PC-3 (cell line): ENCODE results near the gene AGAP1. TPM values are rescaled to one million over a fixed set of nuclear protein-coding genes. Genes with fewer than 3 reads are reported as not detected.

ENCODE experiments used
- ATAC-seq: fragments of 200-7000 bp; cut with Tn5 transposase; 2 replicates; pipeline ENCODE4 v1.9.1; 2020; ENCODE audit warnings: mild to moderate bottlenecking, moderate library complexity
- BruUV-seq: library from RNA; stranded (reverse); fragments of 400-500 nt; replicated peaks from 2 replicates; lab custom pipeline; 2021; lab: Mats Ljungman, UMichigan
- CTCF ChIA-PET: fragments of 300-600 bp; sonication (Branson Sonifier 250); formaldehyde crosslinking; loops from one replicate; lab custom pipeline; 2022; ENCODE audit warnings: antibody characterized with exemption; lab: Charles Lee
- POLR2A ChIA-PET: fragments of 300-600 bp; sonication (Branson Sonifier 250); formaldehyde crosslinking; loops from one replicate; lab custom pipeline; 2022; ENCODE audit warnings: antibody characterized with exemption; ENCODE audit not compliant: unreplicated experiment; lab: Charles Lee
- DNase-seq: peaks from one replicate; pipeline ENCODE4 v3.0.0-alpha.2; 2015
- H2AFZ ChIP-seq: fragments of 300-600 bp; sonication (generic); 2 replicates; pipeline ENCODE4 v1.6.0; 2016; ENCODE audit warnings: antibody characterized with exemption, low read length
- H3F3A ChIP-seq: fragments of 300-600 bp; sonication (generic); one replicate; pipeline ENCODE4 v1.6.0; 2017; ENCODE audit warnings: antibody characterized with exemption, low read length, control low read depth, mild to moderate bottlenecking; ENCODE audit not compliant: unreplicated experiment
- H3K27ac ChIP-seq: fragments of 300-600 bp; sonication (generic); 2 replicates; pipeline ENCODE4 v1.5.1; 2016; ENCODE audit warnings: mild to moderate bottlenecking, low read length
- H3K27me3 ChIP-seq: fragments of 300-600 bp; sonication (generic); 2 replicates; pipeline ENCODE4 v1.6.1; 2016; ENCODE audit warnings: low read length, mixed read lengths
- H3K36me3 ChIP-seq: fragments of 300-600 bp; sonication (generic); 2 replicates; pipeline ENCODE4 v1.6.1; 2016; ENCODE audit warnings: low read depth, mixed run types, low read length, mixed read lengths
- H3K4me1 ChIP-seq: fragments of 300-600 bp; sonication (generic); 2 replicates; pipeline ENCODE4 v1.5.1; 2016; ENCODE audit warnings: low read length; ENCODE audit not compliant: insufficient read depth
- H3K4me2 ChIP-seq: fragments of 300-600 bp; sonication (generic); 2 replicates; pipeline ENCODE4 v1.6.0; 2016; ENCODE audit warnings: low read length
- H3K4me3 ChIP-seq: fragments of 300-600 bp; sonication (generic); 2 replicates; pipeline ENCODE4 v1.5.1; 2016; ENCODE audit warnings: mild to moderate bottlenecking, low read length, mixed read lengths
- H3K79me2 ChIP-seq: fragments of 300-600 bp; sonication (generic); 2 replicates; pipeline ENCODE4 v1.6.1; 2017; ENCODE audit warnings: low read length, mixed read lengths
- H3K9ac ChIP-seq: fragments of 300-600 bp; sonication (generic); 2 replicates; pipeline ENCODE4 v1.6.0; 2016; ENCODE audit warnings: mild to moderate bottlenecking, low read length
- H3K9me2 ChIP-seq: fragments of 300-600 bp; sonication (generic); replicated peaks from 2 replicates; pipeline ENCODE4 v1.6.1; 2016; ENCODE audit warnings: mixed run types, low read length, mixed read lengths
- H3K9me3 ChIP-seq: fragments of 300-600 bp; sonication (generic); 2 replicates; pipeline ENCODE4 v1.6.1; 2016; ENCODE audit warnings: low read length, mixed read lengths
- H4K20me1 ChIP-seq: fragments of 300-600 bp; sonication (generic); 2 replicates; pipeline ENCODE4 v1.6.1; 2016; ENCODE audit warnings: low read length, mixed read lengths
- EZH2 ChIP-seq: fragments of 300-600 bp; sonication (generic); IDR thresholded peaks from one replicate; pipeline ENCODE4 v1.6.1; 2017; ENCODE audit warnings: antibody characterized with exemption, mild to moderate bottlenecking, low read length; ENCODE audit not compliant: unreplicated experiment
- EZH2phosphoT487 ChIP-seq: fragments of 300-600 bp; sonication (generic); IDR thresholded peaks from 2 replicates; pipeline ENCODE4 v1.6.1; 2018; ENCODE audit warnings: mild to moderate bottlenecking, antibody characterized with exemption, low read length, borderline replicate concordance
- intact Hi-C: fragments of 100-400 bp; cut with micrococcal nuclease; formaldehyde crosslinking; loops from 2 replicates; pipeline ENCODE4 v1.9.0; 2023
- total RNA-seq: library from RNA; depleted of rRNA; stranded (reverse); fragments of >200 nt; gene quantifications from 2 replicates; pipeline ENCODE4 v1.2.3, GENCODE V29; 2014
- TF ChIP-seq, protein P1 (sequence below): fragments of 300-600 bp; sonication (generic); conservative IDR thresholded peaks from 2 replicates; pipeline ENCODE4 v1.5.1; 2017; ENCODE audit warnings: antibody characterized with exemption, low read depth, mild to moderate bottlenecking, low read length

AGAP1 gene
- total RNA-seq, 1 experiment from 2014 or later, result 31.0 TPM

DNA sequence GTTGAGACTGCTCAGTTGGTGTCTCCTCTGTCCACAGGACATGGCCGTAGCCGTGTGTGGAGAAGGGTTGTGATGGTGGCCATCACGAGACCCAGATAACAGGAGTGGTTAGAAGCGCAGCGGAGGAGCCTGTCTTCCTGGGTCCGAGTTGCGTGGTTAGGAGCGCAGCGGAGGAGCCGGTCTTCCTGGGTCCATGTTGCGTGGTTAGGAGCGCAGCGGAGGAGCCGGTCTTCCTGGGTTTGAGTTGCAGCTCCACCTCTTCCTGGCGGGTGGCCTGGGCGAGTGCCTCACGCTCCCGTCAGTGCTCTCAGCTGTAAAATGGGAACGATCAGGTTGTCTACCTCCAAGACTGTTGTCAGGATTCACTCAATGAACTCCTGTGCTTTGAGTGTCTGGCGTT is 498.2 kb downstream of the AGAP1 start:
- no peak overlapping the region for H2AFZ ChIP-seq
- H3K9me2 ChIP-seq, result no peaks in the 10 kb centered on the region
- H4K20me1 ChIP-seq, result no peaks in the 10 kb centered on the region
- H3K27ac ChIP-seq, result no peak overlapping the region
- DNase-seq (no peak), ATAC-seq (no peak)
- no peaks in the 10 kb centered on the region for H3K27me3 ChIP-seq
- H3K9me3 ChIP-seq, result no peaks in the 10 kb centered on the region
- ChIA-PET POLR2A (no interaction called here), CTCF (no interaction called here)
- TF ChIP-seq EZH2phosphoT487, result no peak
- TF ChIP-seq, protein P1, sequence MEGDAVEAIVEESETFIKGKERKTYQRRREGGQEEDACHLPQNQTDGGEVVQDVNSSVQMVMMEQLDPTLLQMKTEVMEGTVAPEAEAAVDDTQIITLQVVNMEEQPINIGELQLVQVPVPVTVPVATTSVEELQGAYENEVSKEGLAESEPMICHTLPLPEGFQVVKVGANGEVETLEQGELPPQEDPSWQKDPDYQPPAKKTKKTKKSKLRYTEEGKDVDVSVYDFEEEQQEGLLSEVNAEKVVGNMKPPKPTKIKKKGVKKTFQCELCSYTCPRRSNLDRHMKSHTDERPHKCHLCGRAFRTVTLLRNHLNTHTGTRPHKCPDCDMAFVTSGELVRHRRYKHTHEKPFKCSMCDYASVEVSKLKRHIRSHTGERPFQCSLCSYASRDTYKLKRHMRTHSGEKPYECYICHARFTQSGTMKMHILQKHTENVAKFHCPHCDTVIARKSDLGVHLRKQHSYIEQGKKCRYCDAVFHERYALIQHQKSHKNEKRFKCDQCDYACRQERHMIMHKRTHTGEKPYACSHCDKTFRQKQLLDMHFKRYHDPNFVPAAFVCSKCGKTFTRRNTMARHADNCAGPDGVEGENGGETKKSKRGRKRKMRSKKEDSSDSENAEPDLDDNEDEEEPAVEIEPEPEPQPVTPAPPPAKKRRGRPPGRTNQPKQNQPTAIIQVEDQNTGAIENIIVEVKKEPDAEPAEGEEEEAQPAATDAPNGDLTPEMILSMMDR, result no peak
- intact Hi-C loops, result no loop called here
- H3F3A ChIP-seq, result no peaks in the 10 kb centered on the region
- no peak overlapping the region for H3K4me3 ChIP-seq
- no peaks in the 10 kb centered on the region for H3K36me3 ChIP-seq
- H3K79me2 ChIP-seq, result no peaks in the 10 kb centered on the region
- no TSS peak for BruUV-seq
- no peak overlapping the region for H3K9ac ChIP-seq
- H3K4me2 ChIP-seq, result no peak overlapping the region
- H3K4me1 ChIP-seq, result no peaks in the 10 kb centered on the region

GRCh38 chr2:235996419-235996818 is 502.6 kb downstream of the AGAP1 start:
- H2AFZ ChIP-seq, result no peak overlapping the region
- TF ChIP-seq, protein P1, result no peak
- TF ChIP-seq EZH2phosphoT487 (no peak), EZH2 (no peak)
- no peak for DNase-seq
- H3K4me3 ChIP-seq, result no peak overlapping the region
- ATAC-seq, result no peak
- H3K9ac ChIP-seq, result no peak overlapping the region
- intact Hi-C loops, result no loop called here
- H3K79me2 ChIP-seq, result no peaks in the 10 kb centered on the region
- no peaks in the 10 kb centered on the region for H3K27me3 ChIP-seq
- no peaks in the 10 kb centered on the region for H3F3A ChIP-seq
- H3K9me3 ChIP-seq, result no peaks in the 10 kb centered on the region
- no peaks in the 10 kb centered on the region for H3K4me1 ChIP-seq
- POLR2A ChIA-PET, result no interaction called here
- no peaks in the 10 kb centered on the region for H3K36me3 ChIP-seq
- CTCF ChIA-PET, result no interaction called here
- H3K4me2 ChIP-seq, result no peak overlapping the region
- H3K9me2 ChIP-seq, result no peaks in the 10 kb centered on the region
- H3K27ac ChIP-seq, result no peak overlapping the region
- H4K20me1 ChIP-seq, result no peaks in the 10 kb centered on the region
- BruUV-seq, result no TSS peak

- no TSS peak for BruUV-seq
These were observed 505.2 kb downstream of the AGAP1 start for GRCh38 chr2:235999011-235999410.

More at GRCh38 chr2:235999011-235999410, 505.2 kb downstream of the AGAP1 start:
- CTCF ChIA-PET, result no interaction called here
- Histone ChIP-seq H2AFZ (no peak overlapping the region), H3K79me2 (no peaks in the 10 kb centered on the region), H3K4me1 (no peaks in the 10 kb centered on the region), H3K4me2 (no peak overlapping the region), H3K9me3 (no peaks in the 10 kb centered on the region), H3K27me3 (no peaks in the 10 kb centered on the region), H3F3A (no peaks in the 10 kb centered on the region), H3K9me2 (no peaks in the 10 kb centered on the region), H4K20me1 (no peaks in the 10 kb centered on the region), H3K4me3 (no peak overlapping the region), H3K9ac (no peak overlapping the region), H3K27ac (no peak overlapping the region), H3K36me3 (no peaks in the 10 kb centered on the region)
- ATAC-seq (no peak), DNase-seq (no peak)
- intact Hi-C loops, result no loop called here
- POLR2A ChIA-PET, result no interaction called here
- TF ChIP-seq EZH2phosphoT487 (no peak), EZH2 (no peak)
- TF ChIP-seq, protein P1, result no peak
